Right lobe of liver (tissue), 4 donors: Measurements from ENCODE around the gene FAM168A.

ENCODE experiments used
- POLR2A ChIP-seq: fragments of 450-650 bp; IDR thresholded peaks from one replicate; pipeline ENCODE4 v1.6.1; 2017; ENCODE audit warnings: antibody characterized with exemption, mild to moderate bottlenecking
- TF ChIP-seq, protein P1 (sequence below), 4 donors: fragments of 200-600 bp in 3 of 4; fragments of 450-650 bp in 1 of 4; IDR thresholded peaks; one replicate each; pipeline versions ENCODE4 v1.5.1 to v1.8.0; 2016 to 2022; ENCODE audit warnings: antibody characterized with exemption in 4 of 4, mild to moderate bottlenecking in 2 of 4
- donor health status: DM: no; HTN: no; CAD: no.
- donor health status: DM: no; HTN: no; CAD: no.
- donor health status: DM: no; HTN: yes; CAD: no.

DNA sequence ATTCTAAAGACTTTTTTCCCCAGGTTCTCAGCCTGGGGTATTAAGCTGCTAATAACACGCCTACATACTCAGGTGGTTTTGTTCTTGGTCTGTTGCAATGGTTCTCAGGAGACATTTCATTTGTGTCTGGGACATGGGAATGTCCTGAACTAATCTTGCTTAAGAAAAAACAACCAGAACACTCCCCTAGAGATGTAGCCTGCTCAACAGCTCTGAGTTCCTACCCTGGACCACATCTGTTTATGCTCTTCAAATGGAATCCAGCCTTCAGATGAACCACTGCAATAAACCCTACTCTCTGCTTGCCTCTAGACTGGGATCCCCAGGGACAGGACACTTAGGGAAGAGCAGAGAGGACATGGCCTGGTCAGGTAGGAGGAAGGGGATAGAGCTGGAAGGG, 191.8 kb downstream of the FAM168A start:
- TF ChIP-seq, protein P1, sequence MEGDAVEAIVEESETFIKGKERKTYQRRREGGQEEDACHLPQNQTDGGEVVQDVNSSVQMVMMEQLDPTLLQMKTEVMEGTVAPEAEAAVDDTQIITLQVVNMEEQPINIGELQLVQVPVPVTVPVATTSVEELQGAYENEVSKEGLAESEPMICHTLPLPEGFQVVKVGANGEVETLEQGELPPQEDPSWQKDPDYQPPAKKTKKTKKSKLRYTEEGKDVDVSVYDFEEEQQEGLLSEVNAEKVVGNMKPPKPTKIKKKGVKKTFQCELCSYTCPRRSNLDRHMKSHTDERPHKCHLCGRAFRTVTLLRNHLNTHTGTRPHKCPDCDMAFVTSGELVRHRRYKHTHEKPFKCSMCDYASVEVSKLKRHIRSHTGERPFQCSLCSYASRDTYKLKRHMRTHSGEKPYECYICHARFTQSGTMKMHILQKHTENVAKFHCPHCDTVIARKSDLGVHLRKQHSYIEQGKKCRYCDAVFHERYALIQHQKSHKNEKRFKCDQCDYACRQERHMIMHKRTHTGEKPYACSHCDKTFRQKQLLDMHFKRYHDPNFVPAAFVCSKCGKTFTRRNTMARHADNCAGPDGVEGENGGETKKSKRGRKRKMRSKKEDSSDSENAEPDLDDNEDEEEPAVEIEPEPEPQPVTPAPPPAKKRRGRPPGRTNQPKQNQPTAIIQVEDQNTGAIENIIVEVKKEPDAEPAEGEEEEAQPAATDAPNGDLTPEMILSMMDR (IDR thresholded peaks at IDR 0.05), result no peak
- no peak for TF ChIP-seq POLR2A
